GM21619 (cell line): ENCODE data around the gene CCDC60.

ENCODE experiments used
- ATAC-seq: cut with Tn5 transposase; IDR thresholded peaks from one replicate; pipeline ENCODE4 v1.9.1; 2021; ENCODE audit not compliant: unreplicated experiment

The CCDC60 gene

GRCh38 chr12:119444462-119445044 lies 110.0 kb downstream of the CCDC60 start:
- ATAC-seq = peak; percentile 84

DNA sequence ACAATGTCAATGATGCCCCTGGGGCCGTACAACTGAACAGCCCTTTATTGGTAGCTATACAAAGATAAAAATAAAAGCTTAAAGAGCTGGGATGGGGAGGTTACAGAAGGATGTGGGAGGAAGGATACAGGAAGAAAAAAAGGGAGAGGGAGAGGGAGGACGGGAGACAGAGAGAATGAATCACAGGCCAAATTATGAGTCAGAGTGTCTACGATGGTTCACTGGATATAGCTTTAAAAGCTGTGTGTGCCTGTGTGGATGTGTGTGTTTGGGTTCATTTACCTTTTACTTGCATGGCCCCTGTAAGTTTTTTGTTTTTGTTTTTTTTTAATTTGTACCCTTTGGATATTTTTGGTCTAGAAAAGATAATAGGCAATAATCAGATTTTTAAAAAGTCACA lies 111.9 kb downstream of the CCDC60 start:
- ATAC-seq = no peak

- ATAC-seq = no peak
Measured at GRCh38 chr12:119447126-119447525, 112.6 kb downstream of the CCDC60 start.

DNA sequence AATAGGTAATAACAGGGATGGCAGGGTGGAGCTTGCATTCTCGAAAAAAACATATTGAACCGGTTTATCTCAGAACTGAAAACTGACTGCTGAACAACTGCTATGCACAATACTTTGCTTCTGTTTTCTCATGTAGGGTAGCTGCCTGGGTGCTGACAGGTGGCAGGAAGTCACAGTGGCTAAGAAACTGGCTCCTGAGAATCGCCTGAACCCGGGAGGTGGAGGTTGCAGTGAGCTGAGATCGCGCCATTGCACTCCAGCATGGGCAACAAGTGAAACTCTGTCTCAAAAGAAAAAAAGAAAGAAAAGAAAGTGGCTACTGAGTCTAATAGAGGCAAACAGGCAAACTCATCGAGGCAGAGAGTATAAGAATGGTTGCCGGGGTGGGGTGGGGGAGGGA lies 113.1 kb downstream of the CCDC60 start:
- no peak for ATAC-seq

- ATAC-seq = no peak
Measured at GRCh38 chr12:119448611-119449131, 114.1 kb downstream of the CCDC60 start.

DNA sequence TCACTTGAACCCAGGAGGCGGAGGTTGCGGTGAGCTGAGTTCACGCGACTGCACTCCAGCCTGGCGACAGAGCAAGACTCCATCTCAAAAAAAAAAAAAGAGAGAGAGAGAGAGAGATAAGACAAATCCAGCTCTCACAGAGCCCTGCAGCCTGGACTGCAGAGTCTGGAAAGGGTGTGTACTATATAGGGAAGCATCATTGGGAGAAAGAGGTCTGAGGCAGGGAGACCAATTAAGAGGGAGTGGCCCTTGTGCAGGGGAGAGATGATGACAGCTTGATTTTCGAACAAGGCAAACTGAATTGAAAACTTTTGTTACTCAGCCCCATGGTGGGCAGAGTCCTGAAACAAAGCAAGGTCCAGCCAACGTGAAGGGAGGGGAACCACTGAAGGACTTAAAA lies 116.2 kb downstream of the CCDC60 start:
- ATAC-seq = no peak

GRCh38 chr12:119456824-119457223 lies 122.3 kb downstream of the CCDC60 start:
- no peak for ATAC-seq

DNA sequence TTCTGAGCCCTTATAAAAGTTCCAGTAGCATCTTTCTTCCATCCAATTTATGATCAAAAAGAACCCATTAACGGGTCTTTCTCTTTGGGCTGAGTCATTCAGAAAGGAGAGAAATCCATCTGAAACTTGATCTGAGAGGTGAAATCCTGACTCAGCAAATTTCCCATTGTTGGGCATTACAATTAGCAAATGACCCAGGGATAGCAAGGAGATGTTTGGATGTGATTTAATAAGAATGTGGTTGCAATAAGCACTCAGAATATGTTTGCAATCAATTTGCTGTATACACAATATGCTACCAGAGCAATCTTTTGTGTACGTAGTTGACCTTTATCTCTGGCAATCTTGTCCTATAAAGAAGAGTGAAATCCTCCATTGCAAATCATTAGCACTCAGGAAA lies 122.7 kb downstream of the CCDC60 start:
- no peak for ATAC-seq

GRCh38 chr12:119459481-119459880 lies 125.0 kb downstream of the CCDC60 start:
- no peak for ATAC-seq

- ATAC-seq = no peak
Measured at GRCh38 chr12:119460876-119461275, 126.3 kb downstream of the CCDC60 start.

DNA sequence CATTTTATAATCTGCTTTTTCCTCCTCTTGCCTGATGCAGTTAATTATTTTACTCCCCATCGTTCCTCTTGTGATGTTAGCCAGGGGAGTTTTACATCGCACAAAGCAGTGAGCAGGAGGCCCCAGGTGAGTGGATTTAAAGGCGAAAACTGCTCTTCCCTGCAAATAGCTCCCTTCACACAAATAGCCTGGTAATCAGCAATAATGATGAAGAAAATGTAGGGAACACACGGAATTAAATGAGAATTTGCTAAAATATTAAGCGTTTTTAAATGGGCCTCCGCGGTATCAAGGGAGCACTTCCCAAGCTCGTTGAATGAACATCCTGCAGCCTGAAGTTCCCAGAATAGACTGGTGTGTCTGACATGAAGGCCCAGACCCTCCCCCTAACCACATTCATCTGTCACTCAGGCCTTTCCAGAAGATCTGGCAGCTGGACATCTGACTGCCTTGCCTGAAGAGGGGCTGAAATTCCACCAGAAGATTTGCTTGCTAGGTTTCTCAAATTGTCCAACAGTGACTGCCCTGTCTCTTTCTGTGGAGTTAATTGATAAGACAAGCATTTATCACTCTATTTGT lies 127.2 kb downstream of the CCDC60 start:
- ATAC-seq = no peak

DNA sequence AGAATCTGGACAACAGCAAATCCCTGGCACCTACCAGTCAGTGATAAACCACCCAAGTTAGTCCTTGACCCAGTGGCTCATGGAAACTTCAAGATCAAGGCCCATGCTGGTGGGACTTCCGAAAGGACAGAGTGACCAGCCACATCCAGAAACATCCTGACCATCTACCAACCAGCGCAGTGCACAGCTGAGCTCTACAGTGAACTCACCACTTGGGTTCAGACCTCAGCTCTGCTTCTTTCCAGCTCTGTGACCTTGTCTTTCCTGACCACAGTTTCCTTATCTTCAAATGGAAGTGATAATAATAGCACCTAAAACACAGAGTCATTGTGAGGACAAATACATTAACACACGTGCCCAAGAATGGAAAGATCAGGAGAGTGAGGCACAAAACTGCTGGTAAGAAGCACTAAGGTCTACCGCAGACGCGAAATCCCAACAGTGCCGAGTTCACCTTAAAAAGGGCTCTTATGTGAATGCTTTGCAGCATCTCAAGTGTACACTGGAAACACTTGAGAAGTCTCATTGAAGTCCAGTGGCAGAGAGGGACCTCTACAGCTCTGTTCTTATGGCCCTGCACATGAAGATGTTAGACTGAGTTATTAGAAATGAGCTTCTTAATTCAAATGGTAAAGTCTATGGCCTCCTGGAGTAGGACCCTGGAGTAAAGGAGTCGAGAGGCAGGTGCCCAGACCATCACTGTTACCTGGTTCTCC lies 128.8 kb downstream of the CCDC60 start:
- ATAC-seq = no peak

- no peak for ATAC-seq
Measured at GRCh38 chr12:119468296-119468695, 133.8 kb downstream of the CCDC60 start.

GRCh38 chr12:119475650-119476049 lies 141.1 kb downstream of the CCDC60 start:
- ATAC-seq = no peak

GRCh38 chr12:119476951-119477350 lies 142.4 kb downstream of the CCDC60 start:
- ATAC-seq = no peak

- ATAC-seq = no peak
Measured at GRCh38 chr12:119479121-119479561, 144.6 kb downstream of the CCDC60 start.

DNA sequence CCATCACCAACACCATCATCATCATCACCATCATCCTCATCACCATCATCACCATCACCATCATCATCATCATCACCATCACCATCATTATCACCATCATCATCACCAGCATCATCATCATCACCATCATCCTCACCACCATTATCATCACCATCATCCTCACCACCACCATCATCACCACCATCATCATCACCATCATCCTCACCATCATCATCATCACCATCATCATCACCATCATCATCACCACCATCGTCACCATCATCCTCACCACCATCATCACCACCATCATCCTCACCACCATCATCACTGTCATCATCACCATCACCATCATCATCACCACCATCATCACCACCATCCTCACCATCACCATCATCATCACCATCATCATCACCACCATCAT lies 146.0 kb downstream of the CCDC60 start:
- ATAC-seq = no peak

GRCh38 chr12:119486599-119487154 lies 152.1 kb downstream of the CCDC60 start:
- no peak for ATAC-seq

DNA sequence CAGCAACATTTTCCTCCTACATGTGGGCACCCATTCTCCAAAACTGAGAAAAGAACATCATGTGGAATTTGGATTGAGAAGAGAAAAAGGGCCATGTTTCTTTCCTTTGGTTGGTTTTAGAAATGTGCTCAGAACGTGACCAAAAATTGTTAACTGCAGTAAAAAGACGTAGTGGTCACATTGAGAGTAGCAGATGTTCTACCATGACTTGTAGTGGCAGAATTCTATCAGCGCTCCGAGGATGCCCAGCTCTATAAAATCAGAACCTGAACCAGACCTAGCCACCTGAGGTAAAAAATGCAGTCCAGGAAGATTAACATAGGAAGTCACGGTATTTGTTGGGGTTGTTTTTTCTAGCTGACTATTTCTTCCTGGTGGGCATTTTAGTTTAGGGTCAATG lies 157.3 kb downstream of the CCDC60 start:
- ATAC-seq = no peak

GRCh38 chr12:119500209-119500608 lies 165.7 kb downstream of the CCDC60 start:
- ATAC-seq = no peak

DNA sequence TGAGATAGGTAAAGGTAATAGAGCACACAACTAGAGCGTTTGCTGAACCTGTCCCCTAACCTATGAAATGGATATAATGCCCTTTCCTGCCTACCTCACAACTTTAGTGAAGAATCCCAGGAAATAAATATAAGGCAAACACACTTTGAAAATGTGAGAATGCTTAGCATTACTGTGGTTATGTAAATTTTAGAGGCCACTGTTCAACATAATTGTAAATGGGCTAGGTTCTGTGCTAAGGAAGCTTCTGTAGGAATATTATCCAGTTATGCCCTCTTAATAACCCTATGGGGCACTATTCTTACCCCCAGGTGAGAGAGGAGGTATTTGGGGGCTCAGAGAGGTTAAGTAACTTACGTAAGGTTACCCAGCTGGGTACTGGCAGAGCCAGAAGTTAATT lies 166.5 kb downstream of the CCDC60 start:
- no peak for ATAC-seq

DNA sequence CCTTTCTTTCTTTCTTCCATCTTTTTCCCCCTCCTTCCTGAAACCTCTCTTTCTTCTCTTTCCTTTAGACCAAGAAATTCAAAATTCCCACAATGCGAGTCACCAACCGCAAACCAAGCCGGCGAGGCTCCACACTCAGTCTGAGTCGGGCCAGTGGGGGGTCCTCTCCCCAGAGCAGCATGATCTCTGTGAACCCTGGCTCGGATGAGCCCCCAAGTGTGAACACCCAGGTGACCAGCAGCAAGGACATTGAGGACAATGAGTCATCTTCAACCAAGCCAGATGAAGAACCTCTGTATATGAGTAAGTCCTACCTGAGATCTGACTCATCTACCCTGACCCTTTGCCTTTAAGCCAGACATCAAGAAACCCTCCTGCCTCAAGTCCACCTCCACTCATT lies 170.5 kb downstream of the CCDC60 start:
- no peak for ATAC-seq
